ENCODE measurements around the gene ZNF800.

- TF ChIP-seq, protein P1, sequence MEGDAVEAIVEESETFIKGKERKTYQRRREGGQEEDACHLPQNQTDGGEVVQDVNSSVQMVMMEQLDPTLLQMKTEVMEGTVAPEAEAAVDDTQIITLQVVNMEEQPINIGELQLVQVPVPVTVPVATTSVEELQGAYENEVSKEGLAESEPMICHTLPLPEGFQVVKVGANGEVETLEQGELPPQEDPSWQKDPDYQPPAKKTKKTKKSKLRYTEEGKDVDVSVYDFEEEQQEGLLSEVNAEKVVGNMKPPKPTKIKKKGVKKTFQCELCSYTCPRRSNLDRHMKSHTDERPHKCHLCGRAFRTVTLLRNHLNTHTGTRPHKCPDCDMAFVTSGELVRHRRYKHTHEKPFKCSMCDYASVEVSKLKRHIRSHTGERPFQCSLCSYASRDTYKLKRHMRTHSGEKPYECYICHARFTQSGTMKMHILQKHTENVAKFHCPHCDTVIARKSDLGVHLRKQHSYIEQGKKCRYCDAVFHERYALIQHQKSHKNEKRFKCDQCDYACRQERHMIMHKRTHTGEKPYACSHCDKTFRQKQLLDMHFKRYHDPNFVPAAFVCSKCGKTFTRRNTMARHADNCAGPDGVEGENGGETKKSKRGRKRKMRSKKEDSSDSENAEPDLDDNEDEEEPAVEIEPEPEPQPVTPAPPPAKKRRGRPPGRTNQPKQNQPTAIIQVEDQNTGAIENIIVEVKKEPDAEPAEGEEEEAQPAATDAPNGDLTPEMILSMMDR (optimal IDR thresholded peaks at IDR 0.05 in 1 of 3, IDR thresholded peaks at IDR 0.05 in 1 of 3, conservative IDR thresholded peaks at IDR 0.05 in 1 of 3; ENCODE audit: extremely low read depth in 1 of 3, insufficient read depth in 2 of 3, low read length in 3 of 3) = no peak
- no peak for TF ChIP-seq EZH2 (IDR thresholded peaks at IDR 0.05; ENCODE audit: low read length)
These were observed 12.0 kb upstream of the ZNF800 start for GRCh38 chr7:127404286-127405072.
